GM21576 (cell line): Measurements from ENCODE around the gene SPHK2.

Source experiments
- ATAC-seq: cut with Tn5 transposase; IDR thresholded peaks from one replicate; pipeline ENCODE4 v1.9.1; 2021; ENCODE audit warnings: mild to moderate bottlenecking, moderate library complexity; ENCODE audit not compliant: unreplicated experiment

Gene SPHK2

GRCh38 chr19:48603449-48603848, 15.9 kb upstream of the SPHK2 start:
- no peak for ATAC-seq

GRCh38 chr19:48603850-48604249, 15.5 kb upstream of the SPHK2 start:
- ATAC-seq = no peak

DNA sequence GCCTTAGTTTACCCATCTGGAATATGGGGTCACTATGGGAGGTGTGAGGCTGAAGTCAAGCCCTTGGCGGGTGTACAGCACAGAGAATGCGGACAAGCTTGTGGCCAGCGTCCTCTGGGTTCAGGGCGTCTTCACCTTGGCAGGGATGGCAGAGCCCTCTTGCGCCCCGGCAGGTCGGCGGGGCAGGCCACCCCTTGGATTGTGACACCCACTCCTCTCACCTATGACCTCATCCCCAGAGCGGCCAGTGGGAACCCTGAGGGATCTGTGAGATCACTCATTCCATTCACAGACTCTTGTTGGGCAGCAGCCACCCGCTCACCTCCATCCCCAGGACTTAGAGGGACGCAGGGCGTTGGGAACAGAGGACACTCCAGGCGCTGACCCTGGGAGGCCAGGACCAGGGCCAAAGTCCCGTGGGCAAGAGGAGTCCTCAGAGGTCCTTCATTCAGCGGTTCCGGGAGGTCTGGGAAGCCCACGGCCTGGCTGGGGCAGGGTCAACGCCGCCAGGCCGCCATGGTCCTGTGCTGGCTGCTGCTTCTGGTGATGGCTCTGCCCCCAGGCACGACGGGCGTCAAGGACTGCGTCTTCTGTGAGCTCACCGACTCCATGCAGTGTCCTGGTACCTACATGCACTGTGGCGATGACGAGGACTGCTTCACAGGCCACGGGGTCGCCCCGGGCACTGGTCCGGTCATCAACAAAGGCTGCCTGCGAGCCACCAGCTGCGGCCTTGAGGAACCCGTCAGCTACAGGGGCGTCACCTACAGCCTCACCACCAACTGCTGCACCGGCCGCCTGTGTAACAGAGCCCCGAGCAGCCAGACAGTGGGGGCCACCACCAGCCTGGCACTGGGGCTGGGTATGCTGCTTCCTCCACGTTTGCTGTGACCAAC, 12.6 kb upstream of the SPHK2 start, which contains the start of gene SPACA4:
Gene SPACA4, plus strand, starts transcription at position 280 of the 896 bp plus-strand sequence. Its CDS starts 237 bp downstream, at position 517.
- no peak for ATAC-seq

- no peak for ATAC-seq
Measured at GRCh38 chr19:48607359-48607755, 11.9 kb upstream of the SPHK2 start.

- no peak for ATAC-seq
Measured at GRCh38 chr19:48608798-48609263, 10.5 kb upstream of the SPHK2 start.

DNA sequence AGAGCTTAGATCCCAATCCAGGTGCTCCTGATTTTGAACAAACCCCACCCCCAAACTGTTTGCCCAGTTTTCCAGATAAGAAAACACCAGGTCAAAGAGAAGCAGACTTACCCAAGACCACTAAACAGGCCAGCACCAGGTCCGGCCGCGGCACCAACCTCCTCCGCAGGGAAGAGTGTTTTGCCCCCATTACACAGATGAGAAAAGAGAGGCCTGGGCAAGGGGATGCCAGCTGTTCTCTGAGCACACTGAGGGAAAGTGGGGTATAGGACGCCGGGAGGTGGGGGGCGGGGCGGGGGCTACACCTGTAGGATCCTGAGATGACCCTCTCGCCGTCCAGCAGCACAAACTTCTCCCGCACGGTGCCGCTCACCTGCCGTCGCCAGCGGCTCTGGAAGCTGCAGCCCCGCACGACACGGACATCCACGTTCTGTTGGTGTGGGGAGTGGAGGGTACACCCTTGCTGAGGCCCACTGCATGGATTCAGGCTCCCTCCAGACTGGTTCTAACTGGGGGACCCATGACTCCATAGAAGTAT, 9.7 kb upstream of the SPHK2 start:
- no peak for ATAC-seq

DNA sequence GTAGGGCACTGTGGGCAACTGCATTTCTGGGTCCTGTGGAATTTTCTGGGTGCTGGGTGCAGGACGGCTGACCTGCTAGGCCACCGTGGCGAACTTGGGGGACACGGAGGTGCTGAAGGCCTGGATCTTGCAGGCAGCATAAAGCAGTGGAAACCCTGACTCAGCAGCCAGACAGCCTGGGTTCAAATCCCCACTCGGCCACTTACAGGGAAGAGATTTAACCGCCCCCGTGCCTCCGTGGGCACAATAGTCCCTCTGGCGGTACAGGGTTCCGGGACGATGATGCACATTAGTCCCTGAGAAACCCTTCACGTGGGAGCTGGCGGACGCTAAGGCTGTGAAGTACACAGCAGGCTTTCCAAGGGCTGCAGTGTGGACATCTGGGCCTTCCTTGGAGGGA, 7.4 kb upstream of the SPHK2 start:
- ATAC-seq = no peak

DNA sequence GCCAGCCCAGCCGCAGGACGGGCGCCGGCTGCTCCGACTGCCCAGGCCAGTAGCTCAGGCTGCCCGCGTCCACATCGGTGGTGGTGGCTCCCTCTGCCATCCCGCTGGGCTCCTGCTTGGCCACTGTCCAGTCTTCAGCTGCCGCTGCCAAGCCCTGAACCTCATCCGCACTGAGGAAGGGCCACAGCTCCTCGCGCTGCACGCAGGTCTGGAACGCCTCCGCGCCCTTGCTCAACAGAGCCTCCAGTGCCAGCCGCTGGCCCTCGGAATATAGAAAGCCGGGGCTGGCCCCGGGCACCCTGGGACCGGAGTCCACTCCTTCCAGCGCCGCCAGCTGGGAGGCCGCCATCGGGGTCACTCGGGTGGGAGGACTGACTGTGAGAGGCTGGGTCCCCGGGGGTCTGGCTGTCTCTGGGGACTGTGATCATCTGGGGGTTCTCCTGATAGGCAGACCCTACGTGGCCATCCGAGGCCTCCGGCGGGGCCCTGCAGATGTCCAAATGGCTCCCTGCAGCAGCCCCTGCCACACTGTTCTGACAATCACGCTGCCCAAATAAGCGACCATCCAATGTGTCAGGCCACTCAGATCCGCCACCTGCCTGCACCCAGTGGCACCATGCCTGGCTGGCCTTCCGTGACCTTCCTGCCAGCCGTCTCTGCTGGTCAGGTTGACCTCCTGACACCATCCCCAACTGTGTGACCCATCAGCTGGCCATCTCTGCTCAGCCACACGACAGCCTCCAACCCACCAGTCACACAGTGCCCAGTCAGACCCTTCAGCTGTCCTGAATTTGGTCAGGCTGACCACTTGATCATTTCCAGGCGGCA, 6.1 kb upstream of the SPHK2 start:
- no peak for ATAC-seq

DNA sequence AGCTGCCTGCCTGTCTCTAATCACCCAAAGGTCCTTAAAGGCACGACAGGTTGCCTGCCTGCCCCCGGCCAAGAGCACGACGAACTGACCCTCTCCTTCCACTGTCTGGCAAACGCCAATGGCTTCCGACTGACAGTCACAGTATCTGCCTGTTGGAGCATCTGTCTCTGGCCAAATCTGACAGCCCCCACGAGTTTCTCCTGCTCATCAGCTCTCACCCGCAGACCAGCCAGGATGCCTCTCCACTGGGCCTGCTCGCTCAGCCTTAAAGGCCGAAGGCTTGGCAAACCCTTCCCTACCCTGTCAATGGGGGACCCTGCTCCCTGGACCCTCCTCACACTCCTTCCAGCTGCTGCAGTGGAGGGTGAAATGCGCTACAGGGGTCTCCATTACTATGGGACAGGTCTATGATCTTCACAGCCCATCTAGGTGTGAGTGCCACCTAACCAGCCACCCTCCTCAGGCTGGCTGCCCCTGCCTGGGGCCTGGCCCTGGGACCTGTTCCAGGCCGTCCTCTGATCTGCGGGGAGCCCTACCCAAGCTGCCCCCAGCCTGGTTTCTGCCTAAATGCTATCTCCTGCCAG, 5.4 kb upstream of the SPHK2 start:
- ATAC-seq = no peak

GRCh38 chr19:48614436-48615230, 4.7 kb upstream of the SPHK2 start, which contains the start of gene FAM83E:
Gene FAM83E (minus strand): TSS chr19:48615076. CDS start chr19:48613372, 1,704 bp downstream.
- ATAC-seq = no peak

- ATAC-seq = no peak
Measured at GRCh38 chr19:48615231-48616040, 3.9 kb upstream of the SPHK2 start.

GRCh38 chr19:48616041-48616436, 3.3 kb upstream of the SPHK2 start:
- no peak for ATAC-seq

DNA sequence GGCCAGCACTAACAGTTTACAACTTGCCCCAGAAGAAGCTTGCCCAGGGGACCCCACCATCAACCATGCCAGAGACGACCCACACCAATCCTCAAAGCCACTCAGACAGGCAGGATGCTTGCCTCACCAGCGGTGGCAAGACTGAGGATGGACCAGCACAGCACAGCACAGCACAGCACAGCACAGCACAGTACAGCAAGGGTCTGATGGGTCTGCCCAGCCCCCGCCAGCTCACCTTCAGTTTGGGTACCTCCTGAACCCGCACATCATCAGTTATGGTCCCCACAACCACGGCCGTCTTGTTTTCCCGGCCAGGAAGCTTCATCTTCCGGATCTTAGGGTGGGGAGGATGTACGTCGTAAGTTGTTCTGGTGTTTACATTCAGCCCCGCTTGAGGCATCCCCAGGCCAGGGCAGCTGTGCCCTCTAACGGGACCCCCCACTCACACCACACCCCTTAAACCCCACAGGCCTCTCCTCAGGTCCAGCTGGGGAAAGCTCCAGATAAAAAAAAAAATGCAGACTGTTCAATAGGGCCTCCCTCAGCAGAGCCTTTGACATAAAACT, 2.7 kb upstream of the SPHK2 start:
- ATAC-seq = no peak

- no peak for ATAC-seq
Measured at GRCh38 chr19:48617146-48617937, 2.0 kb upstream of the SPHK2 start.

GRCh38 chr19:48618278-48618915, 909 bp upstream of the SPHK2 start:
- no peak for ATAC-seq

DNA sequence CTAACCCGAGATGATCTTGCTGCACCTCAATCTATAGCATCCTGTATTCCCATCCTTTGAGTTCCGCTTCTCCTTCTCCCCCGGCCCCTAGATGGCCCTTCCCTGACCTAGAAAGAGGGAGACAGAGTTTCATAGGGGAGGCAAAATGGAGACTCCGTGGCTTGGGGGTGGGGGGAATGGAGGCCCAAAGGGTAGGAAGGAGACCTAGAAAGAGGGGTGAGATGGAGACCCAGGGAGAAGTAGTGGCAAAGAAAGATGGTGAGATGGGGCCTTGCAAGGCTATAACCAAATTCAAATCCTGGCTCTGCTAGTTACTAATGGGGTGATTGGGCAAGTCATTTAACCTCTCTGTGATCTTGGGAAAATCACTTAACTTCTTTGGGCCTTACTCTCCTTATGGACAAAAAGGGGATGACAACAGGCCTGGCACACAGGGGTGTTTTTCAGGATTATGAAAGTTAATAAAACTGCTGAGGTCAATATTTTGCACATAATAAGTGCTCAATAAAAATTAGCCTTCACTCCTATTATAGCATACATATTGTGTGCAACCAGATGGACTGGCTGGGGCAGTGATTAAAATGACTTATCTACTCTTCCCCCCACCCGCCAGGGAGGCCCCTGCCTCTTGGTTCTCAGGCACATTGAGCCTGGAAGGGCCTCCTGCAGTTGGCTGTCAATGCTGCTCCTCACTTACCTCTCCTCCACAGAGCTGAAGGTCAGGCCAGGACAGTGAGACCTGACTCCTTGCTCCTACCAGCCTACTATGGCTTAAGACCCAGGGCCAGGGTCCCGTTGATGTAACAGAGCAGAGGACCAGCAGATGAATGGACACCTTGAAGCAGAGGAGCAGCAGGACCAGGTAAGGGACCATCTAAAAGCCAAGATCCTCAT, 633 bp downstream of the SPHK2 start:
- no peak for ATAC-seq
